Measurements from ENCODE around the gene SLC12A5.
"Not testable (repeated sequence)": the region's sequence is repeated elsewhere in the genome, so short reads cannot be mapped to it uniquely, and the experiment has no call there.

Gene SLC12A5

GRCh38 chr20:46028772-46029371 lies at the start of gene SLC12A5:
SLC12A5 (plus strand) TSS chr20:46029215; CDS start chr20:46029345, 130 bp downstream.
- no peak within 1 kb of the TSS for H3K4me3 ChIP-seq (replicated peaks; ENCODE audit: low read depth, low read length)
- no peak for DNase-seq (ENCODE audit: extremely low read depth, low read depth)
- no peak for TF ChIP-seq CTCF (IDR thresholded peaks at IDR 0.05; ENCODE audit: low read depth, low read length, missing control alignments)

GRCh38 chr20:45981261-45981660 lies 47.8 kb upstream of the SLC12A5 start:
- no peak for TF ChIP-seq CTCF (IDR thresholded peaks at IDR 0.05; ENCODE audit: low read depth, low read length, missing control alignments)
- no peak overlapping the region for H3K4me3 ChIP-seq (replicated peaks; ENCODE audit: low read depth, low read length)
- DNase-seq (ENCODE audit: extremely low read depth, low read depth), result no peak

GRCh38 chr20:45983279-45983743 lies 45.7 kb upstream of the SLC12A5 start:
- no peak for DNase-seq (ENCODE audit: extremely low read depth, low read depth)
- no peak overlapping the region for H3K4me3 ChIP-seq (replicated peaks; ENCODE audit: low read depth, low read length)
- TF ChIP-seq CTCF (IDR thresholded peaks at IDR 0.05; ENCODE audit: low read depth, low read length, missing control alignments), result no peak

- DNase-seq (ENCODE audit: extremely low read depth, low read depth), result no peak
- H3K4me3 ChIP-seq (replicated peaks; ENCODE audit: low read depth, low read length), result no peak overlapping the region
- peak; percentile 13 for TF ChIP-seq CTCF (IDR thresholded peaks at IDR 0.05; ENCODE audit: low read depth, low read length, missing control alignments)
Observed at GRCh38 chr20:45985573-45985972, 43.4 kb upstream of the SLC12A5 start.

- peak; percentile 94 for TF ChIP-seq CTCF (IDR thresholded peaks at IDR 0.05; ENCODE audit: low read depth, low read length, missing control alignments)
- DNase-seq (ENCODE audit: extremely low read depth, low read depth), result no peak
Observed at GRCh38 chr20:45987108-45987780, 41.8 kb upstream of the SLC12A5 start.

GRCh38 chr20:45988830-45989229 lies 40.2 kb upstream of the SLC12A5 start:
- not testable (repeated sequence) for DNase-seq (ENCODE audit: extremely low read depth, low read depth); H3K4me3 ChIP-seq (replicated peaks; ENCODE audit: low read depth, low read length)

More at GRCh38 chr20:45987108-45987780, 41.8 kb upstream of the SLC12A5 start:
- no peak overlapping the region for H3K4me3 ChIP-seq (replicated peaks; ENCODE audit: low read depth, low read length)

- H3K4me3 ChIP-seq (replicated peaks; ENCODE audit: low read depth, low read length), result no peak overlapping the region
- no peak for DNase-seq (ENCODE audit: extremely low read depth, low read depth)
- TF ChIP-seq CTCF (IDR thresholded peaks at IDR 0.05; ENCODE audit: low read depth, low read length, missing control alignments), result no peak
Observed at GRCh38 chr20:45991616-45992015, 37.4 kb upstream of the SLC12A5 start.

Data from HFF-Myc (cell line).